Vagina (tissue), 2 donors: ENCODE results near the gene GNG2.

Source experiments
- POLR2A ChIP-seq, 2 donors: fragments of 450-650 bp; IDR thresholded peaks; one replicate each; pipeline ENCODE4 v1.6.1; 2017; ENCODE audit warnings: antibody characterized with exemption in 2 of 2, mild to moderate bottlenecking in 2 of 2, moderate library complexity in 2 of 2
- POLR2AphosphoS5 ChIP-seq, 2 donors: sonication (generic); formaldehyde crosslinking; IDR thresholded peaks; one replicate each; pipeline ENCODE4 v1.9.0; 2017; ENCODE audit warnings: antibody characterized with exemption in 2 of 2, mild to moderate bottlenecking in 2 of 2, low read depth in 1 of 2; ENCODE audit not compliant: insufficient read depth in 1 of 2
- TF ChIP-seq, protein P1 (sequence below), 3 experiments: fragments of 450-650 bp in 2 of 3; fragments of 200-600 bp in 1 of 3; sonication (generic) in 1 of 3; IDR thresholded peaks; one replicate each; pipeline ENCODE4 v1.5.1; 2017 to 2019; ENCODE audit warnings: antibody characterized with exemption in 3 of 3, mild to moderate bottlenecking in 2 of 3, moderate library complexity in 2 of 3

- TF ChIP-seq, protein P1, sequence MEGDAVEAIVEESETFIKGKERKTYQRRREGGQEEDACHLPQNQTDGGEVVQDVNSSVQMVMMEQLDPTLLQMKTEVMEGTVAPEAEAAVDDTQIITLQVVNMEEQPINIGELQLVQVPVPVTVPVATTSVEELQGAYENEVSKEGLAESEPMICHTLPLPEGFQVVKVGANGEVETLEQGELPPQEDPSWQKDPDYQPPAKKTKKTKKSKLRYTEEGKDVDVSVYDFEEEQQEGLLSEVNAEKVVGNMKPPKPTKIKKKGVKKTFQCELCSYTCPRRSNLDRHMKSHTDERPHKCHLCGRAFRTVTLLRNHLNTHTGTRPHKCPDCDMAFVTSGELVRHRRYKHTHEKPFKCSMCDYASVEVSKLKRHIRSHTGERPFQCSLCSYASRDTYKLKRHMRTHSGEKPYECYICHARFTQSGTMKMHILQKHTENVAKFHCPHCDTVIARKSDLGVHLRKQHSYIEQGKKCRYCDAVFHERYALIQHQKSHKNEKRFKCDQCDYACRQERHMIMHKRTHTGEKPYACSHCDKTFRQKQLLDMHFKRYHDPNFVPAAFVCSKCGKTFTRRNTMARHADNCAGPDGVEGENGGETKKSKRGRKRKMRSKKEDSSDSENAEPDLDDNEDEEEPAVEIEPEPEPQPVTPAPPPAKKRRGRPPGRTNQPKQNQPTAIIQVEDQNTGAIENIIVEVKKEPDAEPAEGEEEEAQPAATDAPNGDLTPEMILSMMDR (IDR thresholded peaks at IDR 0.05) = no peak
- TF ChIP-seq POLR2A (IDR thresholded peaks at IDR 0.05) (no peak), POLR2AphosphoS5 (IDR thresholded peaks at IDR 0.05; ENCODE audit: insufficient read depth in 1 of 2, low read depth in 1 of 2) (no peak)
These were observed 146.8 kb downstream of the GNG2 start for GRCh38 chr14:52007211-52007610.
